ENCODE data around the gene MRPL36.

MRPL36 gene

GRCh38 chr5:1810581-1811101 is 11.0 kb upstream of the MRPL36 start:
- no peak for DNase-seq (ENCODE audit: low read depth)
- H3K4me3 ChIP-seq (ENCODE audit: low read depth, low read length), result no peak overlapping the region
- TF ChIP-seq CTCF (IDR thresholded peaks at IDR 0.05; ENCODE audit: control insufficient read depth, extremely low read depth, insufficient read depth), result no peak

GRCh38 chr5:1809416-1810035 is 9.9 kb upstream of the MRPL36 start:
- DNase-seq (ENCODE audit: low read depth), result no peak
- no peak for TF ChIP-seq CTCF (IDR thresholded peaks at IDR 0.05; ENCODE audit: control insufficient read depth, extremely low read depth, insufficient read depth)

GRCh38 chr5:1808439-1808838 is 8.8 kb upstream of the MRPL36 start:
- TF ChIP-seq CTCF (IDR thresholded peaks at IDR 0.05; ENCODE audit: control insufficient read depth, extremely low read depth, insufficient read depth), result no peak
- no peak for DNase-seq (ENCODE audit: low read depth)
- H3K4me3 ChIP-seq (ENCODE audit: low read depth, low read length), result no peak overlapping the region

More at GRCh38 chr5:1809416-1810035, 9.9 kb upstream of the MRPL36 start:
- H3K4me3 ChIP-seq (ENCODE audit: low read depth, low read length), result no peak overlapping the region

GRCh38 chr5:1807451-1808185 is 8.0 kb upstream of the MRPL36 start:
- TF ChIP-seq CTCF (IDR thresholded peaks at IDR 0.05; ENCODE audit: control insufficient read depth, extremely low read depth, insufficient read depth), result no peak

GRCh38 chr5:1806974-1807373 is 7.3 kb upstream of the MRPL36 start:
- DNase-seq (ENCODE audit: low read depth), result no peak
- no peak for TF ChIP-seq CTCF (IDR thresholded peaks at IDR 0.05; ENCODE audit: control insufficient read depth, extremely low read depth, insufficient read depth)
- no peak overlapping the region for H3K4me3 ChIP-seq (ENCODE audit: low read depth, low read length)

More at GRCh38 chr5:1807451-1808185, 8.0 kb upstream of the MRPL36 start:
- no peak overlapping the region for H3K4me3 ChIP-seq (ENCODE audit: low read depth, low read length)
- no peak for DNase-seq (ENCODE audit: low read depth)

GRCh38 chr5:1806199-1806598 is 6.6 kb upstream of the MRPL36 start:
- TF ChIP-seq CTCF (IDR thresholded peaks at IDR 0.05; ENCODE audit: control insufficient read depth, extremely low read depth, insufficient read depth), result no peak

More at GRCh38 chr5:1806199-1806598, 6.6 kb upstream of the MRPL36 start:
- no peak for DNase-seq (ENCODE audit: low read depth)
- no peak overlapping the region for H3K4me3 ChIP-seq (ENCODE audit: low read depth, low read length)
